Karpas-422 (cell line): ENCODE results near the gene TDRD9. TPM values are rescaled to one million over a fixed set of nuclear protein-coding genes. Genes with fewer than 3 reads are reported as not detected.

Source experiments
- DNase-seq: peaks from one replicate; pipeline ENCODE4 v3.0.0-alpha.2; 2015
- H2AFZ ChIP-seq: fragments of 200-600 bp; sonication (generic); 2 replicates; pipeline ENCODE4 v1.6.1; 2014; ENCODE audit warnings: antibody characterized with exemption, low read length, mixed read lengths
- H3K27ac ChIP-seq: fragments of 200-600 bp; sonication (generic); 2 replicates; pipeline ENCODE4 v1.5.1; 2014; ENCODE audit warnings: mild to moderate bottlenecking, low read length, moderate library complexity
- H3K27me3 ChIP-seq: fragments of 200-600 bp; sonication (generic); 2 replicates; pipeline ENCODE4 v1.6.1; 2014; ENCODE audit warnings: low read length, mixed read lengths
- H3K36me3 ChIP-seq: fragments of 200-600 bp; sonication (generic); 2 replicates; pipeline ENCODE4 v1.6.1; 2014; ENCODE audit warnings: low read length, mixed read lengths; ENCODE audit not compliant: insufficient read depth
- H3K4me1 ChIP-seq: fragments of 200-600 bp; sonication (generic); 2 replicates; pipeline ENCODE4 v1.6.1; 2014; ENCODE audit warnings: mild to moderate bottlenecking, low read length, mixed read lengths
- H3K4me2 ChIP-seq: fragments of 200-600 bp; sonication (generic); 2 replicates; pipeline ENCODE4 v1.6.1; 2014; ENCODE audit warnings: low read length, low read depth, mild to moderate bottlenecking; ENCODE audit not compliant: poor library complexity, severe bottlenecking
- H3K4me3 ChIP-seq: fragments of 200-600 bp; sonication (generic); 2 replicates; pipeline ENCODE4 v1.5.1; 2014; ENCODE audit warnings: mild to moderate bottlenecking, antibody characterized with exemption, low read length, mixed read lengths
- H3K79me2 ChIP-seq: fragments of 200-600 bp; sonication (generic); 2 replicates; pipeline ENCODE4 v1.6.1; 2014; ENCODE audit warnings: mild to moderate bottlenecking, low read length, mixed read lengths
- H3K9ac ChIP-seq: fragments of 200-600 bp; sonication (generic); 2 replicates; pipeline ENCODE4 v1.6.0; 2014; ENCODE audit warnings: low read length
- H3K9me2 ChIP-seq: fragments of 200-600 bp; sonication (generic), shearing (Covaris generic); replicated peaks from 2 replicates; pipeline ENCODE4 v1.6.0; 2014; ENCODE audit warnings: mild to moderate bottlenecking, low read length, moderate library complexity; ENCODE audit not compliant: insufficient read depth
- H3K9me3 ChIP-seq: fragments of 300-700, 200-600 bp; sonication (generic); 2 replicates; pipeline ENCODE4 v1.6.1; 2014; ENCODE audit warnings: low read length, mixed read lengths
- H4K20me1 ChIP-seq: fragments of 200-600 bp; sonication (generic); 2 replicates; pipeline ENCODE4 v1.6.1; 2014; ENCODE audit warnings: mild to moderate bottlenecking, antibody characterized with exemption, low read length, low read depth; ENCODE audit not compliant: insufficient read depth
- total RNA-seq: library from RNA; depleted of rRNA; stranded (reverse); fragments of >200 nt; shearing (Covaris generic); gene quantifications from 2 replicates; pipeline ENCODE4 v1.2.3, GENCODE V29; 2014; ENCODE audit warnings: low replicate concordance

Gene TDRD9
- total RNA-seq, 1 experiment from 2014 or later: not detected

DNA sequence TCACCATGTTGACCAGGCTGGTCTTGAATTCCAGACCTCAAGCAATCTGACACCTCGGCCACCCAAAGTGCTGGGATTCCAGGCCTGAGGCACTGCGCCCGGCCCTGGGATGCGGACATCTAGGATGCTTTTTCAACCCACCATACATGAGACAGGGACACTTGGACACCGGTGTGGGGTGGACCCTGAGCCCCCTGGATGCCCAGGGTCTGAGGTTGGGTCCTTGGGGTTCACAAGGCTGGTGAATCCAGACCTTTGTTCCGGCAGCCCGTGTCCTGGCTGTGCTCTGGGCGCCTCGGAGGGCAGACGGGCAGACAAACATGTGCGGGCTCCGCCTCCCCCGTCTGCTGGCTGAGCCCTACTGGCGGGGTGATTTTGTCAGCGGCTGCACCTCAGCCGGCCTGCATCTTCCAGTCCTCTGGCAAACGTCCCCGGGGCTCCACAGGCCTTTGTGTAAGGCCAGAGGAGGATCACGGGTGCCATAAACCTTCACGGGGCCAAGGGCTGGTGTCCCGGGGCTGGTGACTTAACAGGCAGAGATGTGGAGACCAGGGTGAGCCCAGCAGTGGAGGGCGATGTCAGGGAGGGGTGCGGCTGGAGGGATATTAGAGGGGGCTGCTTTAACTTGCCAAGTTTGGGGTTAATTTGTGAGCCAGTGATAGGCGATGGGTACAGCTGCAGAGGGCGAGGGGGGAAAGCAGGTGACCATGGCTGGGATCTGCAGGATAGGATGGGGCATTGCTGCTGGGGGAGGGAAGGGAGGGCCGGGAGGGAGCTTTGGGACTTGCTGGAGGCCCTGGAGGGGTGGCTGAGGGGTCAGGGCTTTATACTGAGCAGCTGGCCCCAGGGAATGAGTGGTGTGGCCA, 163.0 kb downstream of the TDRD9 start:
- Histone ChIP-seq H3K4me3 (no peak overlapping the region), H3K9me3 (no peaks in the 10 kb centered on the region), H3K9me2 (no peaks in the 10 kb centered on the region), H3K9ac (no peak overlapping the region), H4K20me1 (no peaks in the 10 kb centered on the region; the same call in 1 of the 2 replicates), H3K27me3 (no peaks in the 10 kb centered on the region), H3K27ac (no peak overlapping the region), H2AFZ (no peak overlapping the region), H3K4me1 (no peaks in the 10 kb centered on the region), H3K79me2 (no peaks in the 10 kb centered on the region), H3K36me3 (no peaks in the 10 kb centered on the region), H3K4me2 (no peak overlapping the region)
- no peak for DNase-seq

DNA sequence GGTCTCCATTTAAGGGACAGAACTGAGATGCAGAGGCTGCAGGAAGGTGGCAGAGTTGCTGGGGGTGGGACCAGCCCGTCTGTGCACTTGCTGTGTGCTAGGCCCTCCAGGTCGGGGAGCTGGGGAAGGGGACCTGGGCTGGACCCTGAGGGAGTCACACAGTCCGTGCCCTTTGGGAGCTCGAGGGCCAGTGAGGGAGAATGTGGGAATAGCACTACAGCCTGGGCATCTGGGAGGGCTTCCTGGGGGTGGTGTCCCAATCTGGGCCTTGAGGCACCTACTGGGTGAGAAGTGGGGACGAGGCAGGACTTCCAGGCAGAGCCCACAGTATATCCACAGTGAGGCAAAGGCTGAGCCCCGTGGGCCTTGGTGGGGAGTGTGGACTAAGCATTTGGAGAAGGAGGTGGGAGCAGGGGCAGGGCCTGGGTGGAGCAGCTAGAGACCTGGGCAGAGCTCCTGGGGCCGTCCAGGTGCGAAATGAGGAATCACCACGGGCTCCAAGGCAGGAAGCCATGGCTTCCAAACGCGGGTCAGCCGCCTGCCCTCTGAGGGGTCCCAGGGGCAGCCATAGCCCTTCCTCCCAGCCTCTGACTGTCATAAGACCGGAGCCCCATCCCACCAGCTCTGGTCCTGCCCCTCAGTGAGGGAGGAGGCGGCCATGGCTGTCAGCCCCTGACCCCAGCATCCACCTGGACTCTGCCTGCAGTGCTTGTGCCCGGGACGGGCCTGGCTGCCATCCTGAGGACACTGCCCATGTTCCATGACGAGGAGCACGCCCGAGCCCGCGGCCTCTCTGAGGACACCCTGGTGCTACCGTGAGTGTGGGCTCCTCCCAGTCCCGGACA, 163.9 kb downstream of the TDRD9 start:
- Histone ChIP-seq H3K9me2 (no peaks in the 10 kb centered on the region), H3K4me1 (peaks cover 4% of the 10 kb centered on the region), H4K20me1 (no peaks in the 10 kb centered on the region; the same call in 1 of the 2 replicates), H3K36me3 (no peaks in the 10 kb centered on the region), H3K79me2 (no peaks in the 10 kb centered on the region), H2AFZ (no peak overlapping the region), H3K9ac (no peak overlapping the region), H3K4me2 (no peak overlapping the region), H3K4me3 (no peak overlapping the region), H3K27ac (no peak overlapping the region), H3K27me3 (no peaks in the 10 kb centered on the region), H3K9me3 (no peaks in the 10 kb centered on the region)
- no peak for DNase-seq

- Histone ChIP-seq H3K9ac (no peak overlapping the region), H3K4me3 (no peak overlapping the region), H3K79me2 (no peaks in the 10 kb centered on the region), H3K27ac (no peak overlapping the region), H3K9me3 (no peaks in the 10 kb centered on the region), H3K36me3 (no peaks in the 10 kb centered on the region), H3K27me3 (no peaks in the 10 kb centered on the region), H3K4me2 (no peak overlapping the region), H3K9me2 (no peaks in the 10 kb centered on the region), H3K4me1 (peaks cover 4% of the 10 kb centered on the region), H4K20me1 (no peaks in the 10 kb centered on the region; the same call in 1 of the 2 replicates), H2AFZ (no peak overlapping the region)
- no peak for DNase-seq
Measured at GRCh38 chr14:104092931-104093365, 164.7 kb downstream of the TDRD9 start.

DNA sequence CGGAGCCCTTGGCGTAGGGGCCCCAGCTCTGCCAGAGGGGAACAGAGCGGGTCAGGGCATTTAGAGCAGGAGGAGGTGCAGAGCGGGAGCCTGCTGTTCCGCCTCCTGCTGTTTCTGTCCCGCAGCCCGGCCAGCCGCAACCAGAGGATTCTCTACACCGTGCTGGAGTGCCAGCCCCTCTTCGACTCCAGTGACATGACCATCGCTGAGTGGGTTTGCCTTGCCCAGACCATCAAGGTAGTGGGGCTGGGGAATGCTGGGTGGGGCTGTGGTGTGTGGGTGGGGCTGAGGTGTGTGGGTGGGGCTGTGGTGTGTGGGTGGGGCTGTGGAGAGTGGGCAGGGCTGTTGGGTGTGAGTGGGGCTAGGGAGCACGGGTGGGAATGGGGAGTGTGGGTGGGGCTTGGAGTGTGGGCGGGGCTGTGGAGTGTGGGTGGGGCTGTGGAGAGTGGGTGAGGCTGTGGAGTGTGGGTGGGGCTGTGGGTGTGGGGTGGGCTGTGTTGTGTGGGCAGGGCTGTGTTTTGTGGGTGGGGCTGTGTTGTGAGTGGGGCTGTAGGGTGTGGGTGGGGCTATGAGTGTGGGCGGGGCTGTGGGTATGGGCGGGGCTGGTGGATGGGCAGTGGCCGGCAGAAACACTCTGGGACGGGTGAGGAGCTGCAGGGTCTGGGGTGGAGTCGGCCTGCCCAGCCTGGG, 165.3 kb downstream of the TDRD9 start:
- DNase-seq: peak; percentile 64
- Histone ChIP-seq H3K9me2 (no peaks in the 10 kb centered on the region), H3K36me3 (no peaks in the 10 kb centered on the region), H3K9me3 (no peaks in the 10 kb centered on the region), H2AFZ (no peak overlapping the region), H3K27me3 (no peaks in the 10 kb centered on the region), H3K4me1 (peaks cover 4% of the 10 kb centered on the region), H3K4me3 (no peak overlapping the region), H4K20me1 (no peaks in the 10 kb centered on the region; the same call in 1 of the 2 replicates), H3K9ac (no peak overlapping the region), H3K27ac (no peak overlapping the region), H3K4me2 (no peak overlapping the region), H3K79me2 (no peaks in the 10 kb centered on the region)

DNA sequence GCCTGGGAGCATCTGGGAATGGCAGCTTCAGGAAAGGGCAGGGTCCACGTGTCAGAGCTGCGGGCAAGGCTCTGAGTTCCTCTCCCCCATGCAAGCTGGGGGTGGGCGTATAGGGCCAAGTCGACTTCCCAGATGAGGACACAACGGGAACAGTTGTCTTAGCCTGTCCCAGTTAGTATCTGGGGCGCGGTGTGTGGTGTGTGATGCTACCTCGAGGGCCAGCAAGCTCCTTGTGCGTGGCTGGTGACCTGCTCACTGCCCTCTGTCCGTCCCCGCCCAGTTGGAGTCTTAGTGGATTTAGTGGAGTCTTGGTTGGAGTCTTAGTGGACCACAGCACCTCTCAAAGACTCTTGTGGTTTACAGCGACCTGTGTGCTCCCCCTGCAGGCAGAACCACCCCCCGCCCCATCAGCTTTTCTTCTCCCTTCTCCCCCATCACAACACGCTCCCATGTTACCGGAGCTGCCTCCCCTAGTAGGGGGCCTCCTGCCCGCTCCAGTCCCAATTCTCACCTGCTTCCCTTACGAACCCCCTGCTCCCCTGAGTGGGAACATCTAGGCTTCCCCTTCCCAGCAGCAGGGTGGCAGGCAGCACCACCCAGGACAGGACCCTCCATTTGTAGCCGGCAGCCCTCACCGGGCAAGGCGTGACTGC, 165.9 kb downstream of the TDRD9 start:
- H3K9me3 ChIP-seq: no peaks in the 10 kb centered on the region
- H3K36me3 ChIP-seq: no peaks in the 10 kb centered on the region
- no peak overlapping the region for H3K27ac ChIP-seq
- H3K9me2 ChIP-seq: no peaks in the 10 kb centered on the region
- H3K79me2 ChIP-seq: no peaks in the 10 kb centered on the region
- no peak overlapping the region for H2AFZ ChIP-seq
- no peak for DNase-seq
- H3K9ac ChIP-seq: no peak overlapping the region
- H3K4me3 ChIP-seq: no peak overlapping the region
- no peaks in the 10 kb centered on the region for H3K27me3 ChIP-seq
- peaks cover 4% of the 10 kb centered on the region for H3K4me1 ChIP-seq
- peaks cover under 1% of the 10 kb centered on the region; the same call in 1 of the 2 replicates for H4K20me1 ChIP-seq
- H3K4me2 ChIP-seq: no peak overlapping the region

DNA sequence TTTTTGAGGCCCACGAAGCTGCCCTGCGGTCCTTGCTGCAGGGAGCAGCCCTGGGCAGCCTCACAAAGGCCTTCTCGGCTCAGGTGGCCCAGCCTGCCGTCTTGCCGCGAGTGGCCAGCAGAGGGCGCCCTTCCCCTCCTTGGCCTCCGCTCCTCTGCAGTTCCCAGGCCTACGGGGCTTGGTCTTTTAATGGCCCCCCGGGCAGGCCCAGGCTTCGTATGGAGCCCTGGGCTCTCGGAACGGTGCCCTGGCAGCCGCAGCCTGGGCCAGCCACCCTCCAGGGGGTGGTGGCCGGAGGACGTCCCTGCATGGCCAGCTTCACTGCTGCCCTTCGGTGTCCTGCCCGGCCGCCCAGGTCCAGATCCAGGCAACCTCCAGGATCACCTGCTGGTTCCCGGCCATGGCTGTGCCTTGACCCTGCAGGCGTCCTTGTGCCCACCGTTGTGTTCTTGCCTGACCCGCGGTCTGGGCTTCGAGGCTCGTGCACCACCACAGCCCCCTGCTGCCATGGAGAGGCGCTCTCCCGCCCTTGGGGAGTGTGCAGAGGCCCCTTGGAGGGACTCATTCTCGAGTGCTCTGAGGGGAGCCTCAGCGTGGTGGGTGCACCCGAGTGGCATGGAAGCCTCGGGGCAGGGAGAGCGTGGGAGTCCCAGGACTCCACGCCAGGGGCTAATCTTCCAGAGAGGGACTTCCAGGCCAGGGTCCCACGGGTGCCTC, 166.6 kb downstream of the TDRD9 start:
- Histone ChIP-seq H3K79me2 (no peaks in the 10 kb centered on the region), H3K27ac (no peak overlapping the region), H3K9me2 (no peaks in the 10 kb centered on the region), H3K4me2 (no peak overlapping the region), H3K27me3 (no peaks in the 10 kb centered on the region), H3K36me3 (no peaks in the 10 kb centered on the region), H3K9me3 (no peaks in the 10 kb centered on the region), H2AFZ (no peak overlapping the region), H3K9ac (no peak overlapping the region), H4K20me1 (peaks cover 7% of the 10 kb centered on the region; the same call in 1 of the 2 replicates), H3K4me1 (peaks cover 4% of the 10 kb centered on the region), H3K4me3 (no peak overlapping the region)
- DNase-seq: peak; percentile 85

- H3K9me3 ChIP-seq: no peaks in the 10 kb centered on the region
- H3K27ac ChIP-seq: no peak overlapping the region
- H3K27me3 ChIP-seq: no peaks in the 10 kb centered on the region
- H4K20me1 ChIP-seq: peaks cover 8% of the 10 kb centered on the region; the same call in 1 of the 2 replicates
- H3K4me3 ChIP-seq: no peak overlapping the region
- no peaks in the 10 kb centered on the region for H3K36me3 ChIP-seq
- H2AFZ ChIP-seq: no peak overlapping the region
- H3K9ac ChIP-seq: no peak overlapping the region
- H3K79me2 ChIP-seq: no peaks in the 10 kb centered on the region
- peaks cover 4% of the 10 kb centered on the region for H3K4me1 ChIP-seq
- no peak for DNase-seq
- H3K9me2 ChIP-seq: no peaks in the 10 kb centered on the region
- H3K4me2 ChIP-seq: no peak overlapping the region
Measured at GRCh38 chr14:104095426-104096310, 167.4 kb downstream of the TDRD9 start.
